Esophagus squamous epithelium (tissue), 4 donors: ENCODE measurements around the gene CYLD.

Experiments
- POLR2A ChIP-seq, 4 donors: fragments of 450-650 bp; IDR thresholded peaks; one replicate each; pipeline ENCODE4 v1.6.1; 2017; ENCODE audit warnings: antibody characterized with exemption in 4 of 4, mild to moderate bottlenecking in 4 of 4, moderate library complexity in 3 of 4
- TF ChIP-seq, protein P1 (sequence below), 6 experiments: fragments of 450-650 bp in 4 of 6; fragments of 200-600 bp in 2 of 6; sonication (generic) in 2 of 6; IDR thresholded peaks; one replicate each; pipeline ENCODE4 v1.5.1; 2016 to 2019; ENCODE audit warnings: antibody characterized with exemption in 6 of 6, mild to moderate bottlenecking in 4 of 6, moderate library complexity in 4 of 6

DNA sequence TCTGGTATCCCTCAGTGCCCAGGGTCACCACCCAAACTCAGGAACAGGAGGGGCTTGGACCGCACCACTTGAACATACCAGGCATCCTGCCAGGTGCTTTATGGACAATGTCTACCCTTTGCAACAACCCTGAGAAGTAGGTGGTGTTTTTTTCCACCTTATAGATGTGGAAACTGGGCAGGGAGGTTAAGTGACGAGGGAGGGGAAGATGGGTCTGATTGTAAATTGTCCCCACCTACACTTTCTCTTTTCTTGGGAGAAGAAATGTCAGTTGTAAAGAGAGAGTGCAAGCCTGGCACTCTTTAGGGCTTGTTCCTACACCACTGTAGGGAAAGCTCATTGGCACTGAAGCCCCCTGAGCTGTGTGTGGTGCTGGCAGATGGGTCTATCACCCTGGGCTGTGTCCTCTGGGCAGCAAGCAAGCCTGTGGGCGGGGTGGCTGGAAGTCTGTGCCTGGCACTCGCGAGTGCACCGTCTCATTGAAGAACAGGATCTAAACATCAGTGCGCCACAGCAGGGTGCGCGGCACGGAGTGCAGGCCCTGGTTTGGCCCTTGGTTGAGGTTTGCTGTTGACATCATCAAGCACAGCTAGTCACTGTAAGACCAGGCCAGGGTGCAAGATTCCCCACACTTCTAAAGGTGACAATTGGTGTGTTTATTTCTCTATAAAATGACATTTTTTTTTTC is 33.4 kb upstream of the CYLD start:
- TF ChIP-seq, protein P1, sequence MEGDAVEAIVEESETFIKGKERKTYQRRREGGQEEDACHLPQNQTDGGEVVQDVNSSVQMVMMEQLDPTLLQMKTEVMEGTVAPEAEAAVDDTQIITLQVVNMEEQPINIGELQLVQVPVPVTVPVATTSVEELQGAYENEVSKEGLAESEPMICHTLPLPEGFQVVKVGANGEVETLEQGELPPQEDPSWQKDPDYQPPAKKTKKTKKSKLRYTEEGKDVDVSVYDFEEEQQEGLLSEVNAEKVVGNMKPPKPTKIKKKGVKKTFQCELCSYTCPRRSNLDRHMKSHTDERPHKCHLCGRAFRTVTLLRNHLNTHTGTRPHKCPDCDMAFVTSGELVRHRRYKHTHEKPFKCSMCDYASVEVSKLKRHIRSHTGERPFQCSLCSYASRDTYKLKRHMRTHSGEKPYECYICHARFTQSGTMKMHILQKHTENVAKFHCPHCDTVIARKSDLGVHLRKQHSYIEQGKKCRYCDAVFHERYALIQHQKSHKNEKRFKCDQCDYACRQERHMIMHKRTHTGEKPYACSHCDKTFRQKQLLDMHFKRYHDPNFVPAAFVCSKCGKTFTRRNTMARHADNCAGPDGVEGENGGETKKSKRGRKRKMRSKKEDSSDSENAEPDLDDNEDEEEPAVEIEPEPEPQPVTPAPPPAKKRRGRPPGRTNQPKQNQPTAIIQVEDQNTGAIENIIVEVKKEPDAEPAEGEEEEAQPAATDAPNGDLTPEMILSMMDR (IDR thresholded peaks at IDR 0.05), result no peak
- no peak for TF ChIP-seq POLR2A (IDR thresholded peaks at IDR 0.05)
